Dendritic cell treated with granulocyte-macrophage colony-stimulating factor and Interleukin-4, amounts not matched to agents 40 ng/mL and 50 ng/mL, for 4 days (primary cell): ENCODE results near the gene ELF5.

Experiments used
- H3K27ac Mint-ChIP-seq: one replicate; pipeline ENCODE4 v1.8.0; 2022; ENCODE audit warnings: mild to moderate bottlenecking, mixed read lengths
- H3K27me3 Mint-ChIP-seq: one replicate; pipeline ENCODE4 v1.8.0; 2022; ENCODE audit warnings: mild to moderate bottlenecking, mixed read lengths
- H3K36me3 Mint-ChIP-seq: one replicate; pipeline ENCODE4 v1.8.0; 2022; ENCODE audit warnings: low read depth, mixed read lengths
- H3K4me1 Mint-ChIP-seq: one replicate; pipeline ENCODE4 v1.8.0; 2022; ENCODE audit warnings: low read depth, mixed read lengths
- H3K4me3 Mint-ChIP-seq: one replicate; pipeline ENCODE4 v1.8.0; 2022; ENCODE audit warnings: mild to moderate bottlenecking, moderate library complexity, mixed read lengths
- H3K9me3 Mint-ChIP-seq: one replicate; pipeline ENCODE4 v1.8.0; 2022; ENCODE audit warnings: mixed read lengths
- intact Hi-C: fragments of 100-400 bp; cut with micrococcal nuclease; formaldehyde crosslinking; loops from one replicate; pipeline ENCODE4 v1.15.0; 2022

ELF5 gene

GRCh38 chr11:34512840-34513681, 533 bp downstream of the ELF5 start:
- intact Hi-C loops, result loop anchor here (5.0 kb wide), 1 partner anchor 379 kb away; no protein-coding TSS in a partner anchor
- Mint-ChIP-seq H3K36me3 (no peaks in the 10 kb centered on the region), H3K27ac (no peak overlapping the region), H3K27me3 (peaks cover 2% of the 10 kb centered on the region), H3K4me1 (peaks cover 67% of the 10 kb centered on the region), H3K4me3 (no peak overlapping the region), H3K9me3 (no peaks in the 10 kb centered on the region)

- Mint-ChIP-seq H3K27me3 (no peaks in the 10 kb centered on the region), H3K4me3 (no peak overlapping the region), H3K9me3 (no peaks in the 10 kb centered on the region), H3K4me1 (peaks cover 67% of the 10 kb centered on the region), H3K36me3 (no peaks in the 10 kb centered on the region), H3K27ac (peak overlapping the region; percentile 55)
- intact Hi-C loops, result loop anchor here (5.0 kb wide), 1 partner anchor 382 kb away; no protein-coding TSS in a partner anchor
These were observed 2.9 kb downstream of the ELF5 start for GRCh38 chr11:34510673-34511072.

GRCh38 chr11:34510218-34510617, 3.4 kb downstream of the ELF5 start:
- no peak overlapping the region for H3K4me3 Mint-ChIP-seq
- H3K9me3 Mint-ChIP-seq, result no peaks in the 10 kb centered on the region
- H3K27me3 Mint-ChIP-seq, result no peaks in the 10 kb centered on the region
- intact Hi-C loops, result loop anchor here (5.0 kb wide), 1 partner anchor 382 kb away; no protein-coding TSS in a partner anchor
- no peaks in the 10 kb centered on the region for H3K36me3 Mint-ChIP-seq
- no peak overlapping the region for H3K27ac Mint-ChIP-seq
- H3K4me1 Mint-ChIP-seq, result peaks cover 67% of the 10 kb centered on the region

GRCh38 chr11:34509336-34509876, 4.2 kb downstream of the ELF5 start:
- H3K4me1 Mint-ChIP-seq, result peaks cover 59% of the 10 kb centered on the region
- no peaks in the 10 kb centered on the region for H3K9me3 Mint-ChIP-seq
- no peaks in the 10 kb centered on the region for H3K27me3 Mint-ChIP-seq
- no peaks in the 10 kb centered on the region for H3K36me3 Mint-ChIP-seq
- intact Hi-C loops, result no loop called here
- no peak overlapping the region for H3K4me3 Mint-ChIP-seq
- H3K27ac Mint-ChIP-seq, result peak overlapping the region; percentile 67

GRCh38 chr11:34508524-34508923, 5.1 kb downstream of the ELF5 start:
- Mint-ChIP-seq H3K36me3 (no peaks in the 10 kb centered on the region), H3K27me3 (no peaks in the 10 kb centered on the region), H3K4me3 (no peak overlapping the region), H3K9me3 (no peaks in the 10 kb centered on the region), H3K4me1 (peaks cover 57% of the 10 kb centered on the region), H3K27ac (peak overlapping the region; percentile 67)
- intact Hi-C loops, result no loop called here

GRCh38 chr11:34507610-34508009, 6.0 kb downstream of the ELF5 start:
- Mint-ChIP-seq H3K27ac (no peak overlapping the region), H3K4me3 (no peak overlapping the region)

GRCh38 chr11:34507156-34507555, 6.4 kb downstream of the ELF5 start:
- no peaks in the 10 kb centered on the region for H3K9me3 Mint-ChIP-seq
- no peaks in the 10 kb centered on the region for H3K27me3 Mint-ChIP-seq
- H3K4me1 Mint-ChIP-seq, result peaks cover 54% of the 10 kb centered on the region
- no peaks in the 10 kb centered on the region for H3K36me3 Mint-ChIP-seq
- intact Hi-C loops, result no loop called here
- no peak overlapping the region for H3K27ac Mint-ChIP-seq
- no peak overlapping the region for H3K4me3 Mint-ChIP-seq

More at GRCh38 chr11:34507610-34508009, 6.0 kb downstream of the ELF5 start:
- H3K36me3 Mint-ChIP-seq, result no peaks in the 10 kb centered on the region
- intact Hi-C loops, result no loop called here
- peaks cover 54% of the 10 kb centered on the region for H3K4me1 Mint-ChIP-seq
- no peaks in the 10 kb centered on the region for H3K9me3 Mint-ChIP-seq
- no peaks in the 10 kb centered on the region for H3K27me3 Mint-ChIP-seq

GRCh38 chr11:34505874-34506273, 7.7 kb downstream of the ELF5 start:
- Mint-ChIP-seq H3K27me3 (no peaks in the 10 kb centered on the region), H3K4me1 (peaks cover 54% of the 10 kb centered on the region), H3K9me3 (no peaks in the 10 kb centered on the region), H3K27ac (no peak overlapping the region), H3K4me3 (no peak overlapping the region), H3K36me3 (no peaks in the 10 kb centered on the region)
- intact Hi-C loops, result no loop called here

- Mint-ChIP-seq H3K4me3 (no peak overlapping the region), H3K36me3 (no peaks in the 10 kb centered on the region), H3K9me3 (no peaks in the 10 kb centered on the region), H3K27me3 (no peaks in the 10 kb centered on the region), H3K27ac (peak overlapping the region; percentile 82), H3K4me1 (peaks cover 39% of the 10 kb centered on the region)
- intact Hi-C loops, result no loop called here
These were observed 10.6 kb downstream of the ELF5 start for GRCh38 chr11:34502949-34503348.

GRCh38 chr11:34501949-34502348, 11.6 kb downstream of the ELF5 start:
- peak overlapping the region; percentile 82 for H3K27ac Mint-ChIP-seq
- intact Hi-C loops, result no loop called here
- no peaks in the 10 kb centered on the region for H3K36me3 Mint-ChIP-seq
- peaks cover 39% of the 10 kb centered on the region for H3K4me1 Mint-ChIP-seq
- H3K9me3 Mint-ChIP-seq, result no peaks in the 10 kb centered on the region
- H3K27me3 Mint-ChIP-seq, result no peaks in the 10 kb centered on the region
- peak overlapping the region; percentile 39 for H3K4me3 Mint-ChIP-seq

- peak overlapping the region; percentile 82 for H3K27ac Mint-ChIP-seq
- no peaks in the 10 kb centered on the region for H3K36me3 Mint-ChIP-seq
- peak overlapping the region; percentile 39 for H3K4me3 Mint-ChIP-seq
- H3K4me1 Mint-ChIP-seq, result peaks cover 39% of the 10 kb centered on the region
- no peaks in the 10 kb centered on the region for H3K27me3 Mint-ChIP-seq
- H3K9me3 Mint-ChIP-seq, result no peaks in the 10 kb centered on the region
- intact Hi-C loops, result no loop called here
These were observed 12.1 kb downstream of the ELF5 start for GRCh38 chr11:34501500-34501899.

- no peaks in the 10 kb centered on the region for H3K9me3 Mint-ChIP-seq
- intact Hi-C loops, result no loop called here
- H3K4me1 Mint-ChIP-seq, result peaks cover 42% of the 10 kb centered on the region
- peaks cover 3% of the 10 kb centered on the region for H3K27me3 Mint-ChIP-seq
- H3K27ac Mint-ChIP-seq, result peak overlapping the region; percentile 34
- no peak overlapping the region for H3K4me3 Mint-ChIP-seq
- no peaks in the 10 kb centered on the region for H3K36me3 Mint-ChIP-seq
These were observed 13.7 kb downstream of the ELF5 start for GRCh38 chr11:34499719-34500500.

- H3K4me1 Mint-ChIP-seq, result peaks cover 23% of the 10 kb centered on the region
- intact Hi-C loops, result no loop called here
- peaks cover 4% of the 10 kb centered on the region for H3K27me3 Mint-ChIP-seq
- no peaks in the 10 kb centered on the region for H3K9me3 Mint-ChIP-seq
- no peak overlapping the region for H3K27ac Mint-ChIP-seq
- H3K36me3 Mint-ChIP-seq, result no peaks in the 10 kb centered on the region
- H3K4me3 Mint-ChIP-seq, result no peak overlapping the region
These were observed 17.7 kb downstream of the ELF5 start for GRCh38 chr11:34495724-34496377.
